ENCODE results near the gene ZMAT5. TPM values are rescaled to one million over a fixed set of nuclear protein-coding genes. Genes with fewer than 3 reads are reported as not detected.

ZMAT5 gene
- total and polyA plus RNA-seq, 9 of the 15 experiments (the other 6 are each of a cell fraction or from before 2014, with no cell fraction given) = 2.0 to 25.2 (median 11.9) TPM

DNA sequence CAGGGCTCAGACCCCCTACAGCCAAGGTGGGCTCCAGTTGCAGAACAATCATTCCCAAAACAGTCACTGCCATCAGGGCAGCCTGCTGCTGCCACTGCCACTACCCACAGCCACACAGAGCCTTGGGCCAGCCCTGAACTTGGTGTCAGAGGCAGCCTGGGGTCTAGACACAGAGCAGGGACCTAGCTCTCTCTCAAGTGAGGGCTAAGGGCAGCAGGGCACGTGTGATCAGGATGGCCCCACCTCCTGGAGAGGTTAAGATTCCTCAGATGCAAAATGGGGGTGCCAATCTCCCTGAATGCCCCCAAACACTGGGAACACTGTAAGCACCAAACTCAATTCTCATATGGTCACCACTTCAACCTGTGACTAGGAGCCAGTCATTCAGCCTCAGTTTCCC is 31.4 kb downstream of the ZMAT5 start:
- H3K9me1 ChIP-seq (ENCODE audit: control insufficient read depth, insufficient read depth, low read length) = no peaks in the 10 kb centered on the region
- H3K27me3 ChIP-seq (ENCODE audit: control insufficient read depth in 2 of 2, insufficient read depth in 2 of 2, low read length in 2 of 2) = no peaks in the 10 kb centered on the region
- no peaks in the 10 kb centered on the region for H3K79me2 ChIP-seq (ENCODE audit: control insufficient read depth, insufficient read depth, low read length)
- H3K9ac ChIP-seq (ENCODE audit: insufficient read depth in 1 of 2, low read depth in 2 of 2, low read length in 2 of 2) = 0 out of 4 replicates have a peak overlapping the region, but pooled peaks of 1 of the 2 experiments have one; percentile 13
- H3K4me3 ChIP-seq = no peak overlapping the region
- intact Hi-C loops (cut with micrococcal nuclease) = no loop called here
- H2AFZ ChIP-seq (ENCODE audit: low read depth, low read length) = no peak overlapping the region
- POLR2A ChIA-PET = no interaction called here
- H3K4me2 ChIP-seq (ENCODE audit: insufficient read depth, low read length) = no peak overlapping the region
- CTCF ChIA-PET (ENCODE audit: low intra/inter-chr PET ratio) = no interaction called here
- no peaks in the 10 kb centered on the region for H4K20me1 ChIP-seq (replicated peaks; ENCODE audit: control insufficient read depth, insufficient read depth, low read length)
- no peak overlapping the region for H3K27ac ChIP-seq (ENCODE audit: extremely low read depth, low read depth, low read length)
- H3K4me1 ChIP-seq (replicated peaks in 1 of 2; ENCODE audit: control insufficient read depth in 2 of 2, insufficient read depth in 2 of 2, low read length in 2 of 2) = peaks cover 5 to 34% of the 10 kb centered on the region in 2 experiments; a peak in 4 of 5 replicates
- DNase-seq (ENCODE audit: extremely low read depth in 1 of 4, low spot score in 3 of 4) = no peak
- TF ChIP-seq, protein P1, sequence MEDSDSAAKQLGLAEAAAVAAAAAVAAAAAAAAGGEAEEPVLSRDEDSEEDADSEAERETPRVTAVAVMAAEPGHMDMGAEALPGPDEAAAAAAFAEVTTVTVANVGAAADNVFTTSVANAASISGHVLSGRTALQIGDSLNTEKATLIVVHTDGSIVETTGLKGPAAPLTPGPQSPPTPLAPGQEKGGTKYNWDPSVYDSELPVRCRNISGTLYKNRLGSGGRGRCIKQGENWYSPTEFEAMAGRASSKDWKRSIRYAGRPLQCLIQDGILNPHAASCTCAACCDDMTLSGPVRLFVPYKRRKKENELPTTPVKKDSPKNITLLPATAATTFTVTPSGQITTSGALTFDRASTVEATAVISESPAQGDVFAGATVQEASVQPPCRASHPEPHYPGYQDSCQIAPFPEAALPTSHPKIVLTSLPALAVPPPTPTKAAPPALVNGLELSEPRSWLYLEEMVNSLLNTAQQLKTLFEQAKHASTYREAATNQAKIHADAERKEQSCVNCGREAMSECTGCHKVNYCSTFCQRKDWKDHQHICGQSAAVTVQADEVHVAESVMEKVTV (CRISPR knock-in tag; IDR thresholded peaks at IDR 0.05) = no peak
- in situ Hi-C loops (cut with MboI) = no loop called here
- 20% methylated on average over 1 of the region's 1 CpG for WGBS (ENCODE audit: insufficient coverage, low coverage, missing lambda C conversion rate)
- no peaks in the 10 kb centered on the region for H3K36me3 ChIP-seq (ENCODE audit: control insufficient read depth, insufficient read depth, low read length)
- no peak for FAIRE-seq
- no peak for ATAC-seq
- BruUV-seq (replicated peaks) = no TSS peak
- H3K9me3 ChIP-seq (replicated peaks; ENCODE audit: control insufficient read depth, insufficient read depth, low read depth, low read length) = no peaks in the 10 kb centered on the region

DNA sequence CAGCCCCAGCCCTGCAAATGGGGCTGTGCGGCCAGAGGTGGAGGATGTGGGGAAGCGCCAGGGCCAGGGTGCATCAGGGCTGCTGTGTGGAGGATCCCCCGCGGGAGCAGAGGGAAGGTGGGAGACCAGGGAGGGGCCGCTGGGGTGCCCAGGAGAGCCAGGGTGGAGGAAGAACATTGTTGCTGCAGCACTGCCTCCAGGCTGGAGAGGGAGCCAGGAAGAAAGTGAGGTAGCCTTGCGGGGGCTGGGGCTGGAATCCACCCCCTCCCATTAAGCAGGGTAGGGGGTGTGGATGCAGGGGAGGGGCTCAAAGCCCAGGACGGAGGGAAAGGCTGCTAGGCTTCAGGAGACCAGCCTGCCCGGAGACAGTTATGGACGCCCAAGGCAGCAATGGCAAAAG is 32.0 kb downstream of the ZMAT5 start:
- 0 out of 4 replicates have a peak overlapping the region, but pooled peaks of 1 of the 2 experiments have one; percentile 13 for H3K9ac ChIP-seq (ENCODE audit: insufficient read depth in 1 of 2, low read depth in 2 of 2, low read length in 2 of 2)
- in situ Hi-C loops (cut with MboI) (no loop called here), intact Hi-C loops (cut with micrococcal nuclease) (no loop called here)
- H3K79me2 ChIP-seq (ENCODE audit: control insufficient read depth, insufficient read depth, low read length) = no peaks in the 10 kb centered on the region
- no peak for ATAC-seq
- H3K4me3 ChIP-seq = no peak overlapping the region
- no peaks in the 10 kb centered on the region for H3K9me3 ChIP-seq (replicated peaks; ENCODE audit: control insufficient read depth, insufficient read depth, low read depth, low read length)
- CTCF ChIA-PET (ENCODE audit: low intra/inter-chr PET ratio) = no interaction called here
- no peak for DNase-seq (ENCODE audit: extremely low read depth in 1 of 4, low spot score in 3 of 4)
- BruUV-seq (replicated peaks) = no TSS peak
- no peak overlapping the region for H3K4me2 ChIP-seq (ENCODE audit: insufficient read depth, low read length)
- H3K4me1 ChIP-seq (replicated peaks in 1 of 2; ENCODE audit: control insufficient read depth in 2 of 2, insufficient read depth in 2 of 2, low read length in 2 of 2) = peaks cover 5 to 34% of the 10 kb centered on the region in 2 experiments; a peak in 4 of 5 replicates
- no peaks in the 10 kb centered on the region for H3K27me3 ChIP-seq (ENCODE audit: control insufficient read depth in 2 of 2, insufficient read depth in 2 of 2, low read length in 2 of 2)
- no peak overlapping the region for H2AFZ ChIP-seq (ENCODE audit: low read depth, low read length)
- no peaks in the 10 kb centered on the region for H3K9me1 ChIP-seq (ENCODE audit: control insufficient read depth, insufficient read depth, low read length)
- no peak for TF ChIP-seq NCOR1 (IDR thresholded peaks at IDR 0.05)
- TF ChIP-seq CBFB (CRISPR knock-in tag; IDR thresholded peaks at IDR 0.05) = no peak
- no peak for TF ChIP-seq BACH1 (tag; IDR thresholded peaks at IDR 0.05)
- TF ChIP-seq SIX5 (IDR thresholded peaks at IDR 0.05; ENCODE audit: borderline replicate concordance in 1 of 2, insufficient read depth in 1 of 2, low read depth in 1 of 2, low read length in 2 of 2) = no peak
- FAIRE-seq = no peak
- 28% methylated on average over 4 of the region's 9 CpGs for WGBS (ENCODE audit: insufficient coverage, low coverage, missing lambda C conversion rate)
- no peaks in the 10 kb centered on the region for H4K20me1 ChIP-seq (replicated peaks; ENCODE audit: control insufficient read depth, insufficient read depth, low read length)
- POLR2A ChIA-PET = no interaction called here
- no peak overlapping the region for H3K27ac ChIP-seq (ENCODE audit: extremely low read depth, low read depth, low read length)
- H3K36me3 ChIP-seq (ENCODE audit: control insufficient read depth, insufficient read depth, low read length) = no peaks in the 10 kb centered on the region
